SU-DHL-6 (cell line): ENCODE results near the gene RTRAF.

Source experiments
- H2AFZ ChIP-seq: fragments of 200-600 bp; sonication (generic); 2 replicates; pipeline ENCODE4 v1.6.1; 2014; ENCODE audit warnings: low read depth, mild to moderate bottlenecking, moderate library complexity, mixed read lengths, antibody characterized with exemption, low read length; ENCODE audit not compliant: severe bottlenecking
- H3F3A ChIP-seq: fragments of 200-600 bp; shearing (Covaris generic); 2 replicates; pipeline ENCODE4 v1.6.0; 2016; ENCODE audit warnings: antibody characterized with exemption, mild to moderate bottlenecking; ENCODE audit not compliant: insufficient read depth
- H3K27ac ChIP-seq: fragments of 200-600 bp; sonication (generic); 2 replicates; pipeline ENCODE4 v1.5.1; 2016; ENCODE audit warnings: low read depth, mild to moderate bottlenecking, low read length, moderate library complexity, mixed read lengths
- H3K27me3 ChIP-seq: fragments of 200-600 bp; sonication (generic), shearing (Covaris generic); 2 replicates; pipeline ENCODE4 v1.6.0; 2014; ENCODE audit warnings: mild to moderate bottlenecking, low read length
- H3K36me3 ChIP-seq: fragments of 200-600 bp; sonication (generic); 2 replicates; pipeline ENCODE4 v1.6.1; 2014; ENCODE audit warnings: mild to moderate bottlenecking, low read length, mixed read lengths
- H3K4me2 ChIP-seq: fragments of 300-600, 200-600 bp; shearing (Covaris generic), sonication (generic); 2 replicates; pipeline ENCODE4 v1.6.0; 2014; ENCODE audit warnings: low read length, low read depth, mild to moderate bottlenecking; ENCODE audit not compliant: poor library complexity, severe bottlenecking
- H3K4me3 ChIP-seq: fragments of 200-600 bp; sonication (generic); 2 replicates; pipeline ENCODE4 v1.5.1; 2014; ENCODE audit warnings: antibody characterized with exemption, low read length, mild to moderate bottlenecking, mixed read lengths; ENCODE audit not compliant: insufficient read depth, poor library complexity, severe bottlenecking
- H3K79me2 ChIP-seq: fragments of 200-600 bp; sonication (generic); 2 replicates; pipeline ENCODE4 v1.6.1; 2014; ENCODE audit warnings: mild to moderate bottlenecking, low read length, moderate library complexity; ENCODE audit not compliant: insufficient read depth
- H3K9ac ChIP-seq: fragments of 200-600 bp; sonication (generic); 2 replicates; pipeline ENCODE4 v1.7.0; 2014; ENCODE audit warnings: mild to moderate bottlenecking, low read length
- H3K9me2 ChIP-seq: fragments of 200-600 bp; sonication (generic); replicated peaks from 2 replicates; pipeline ENCODE4 v1.6.1; 2014; ENCODE audit warnings: low read length; ENCODE audit not compliant: insufficient read depth
- H3K9me3 ChIP-seq: fragments of 200-600 bp; sonication (generic); 2 replicates; pipeline ENCODE4 v1.6.1; 2014; ENCODE audit warnings: low read length, mixed read lengths; ENCODE audit not compliant: insufficient read depth
- H4K20me1 ChIP-seq: fragments of 200-600 bp; sonication (generic); 2 replicates; pipeline ENCODE4 v1.6.1; 2014; ENCODE audit warnings: low read depth, mild to moderate bottlenecking, antibody characterized with exemption, low read length, moderate library complexity, mixed read lengths
- CTCF ChIP-seq: fragments of 200-600 bp; sonication (generic); IDR thresholded peaks from one replicate; pipeline ENCODE4 v1.5.1; 2017; ENCODE audit warnings: antibody characterized with exemption, mild to moderate bottlenecking, low read length, moderate library complexity; ENCODE audit not compliant: insufficient read depth, poor library complexity, severe bottlenecking
- EZH2phosphoT487 ChIP-seq: fragments of 200-600 bp; sonication (generic), shearing (Covaris generic); conservative IDR thresholded peaks from 2 replicates; pipeline ENCODE4 v1.6.1; 2018; ENCODE audit warnings: mild to moderate bottlenecking, antibody characterized with exemption, low read length, moderate library complexity, mixed read lengths

RTRAF gene

GRCh38 chr14:52043690-52044089, 54.3 kb downstream of the RTRAF start:
- no peak overlapping the region for H3K27ac ChIP-seq
- H3K4me2 ChIP-seq, result no peak overlapping the region
- no peak overlapping the region for H3K4me3 ChIP-seq
- no peaks in the 10 kb centered on the region for H3K27me3 ChIP-seq
- H3K9me2 ChIP-seq, result no peaks in the 10 kb centered on the region
- H3K79me2 ChIP-seq, result no peaks in the 10 kb centered on the region
- H3K9me3 ChIP-seq, result no peaks in the 10 kb centered on the region
- no peak for TF ChIP-seq EZH2phosphoT487
- TF ChIP-seq CTCF, result peak; percentile 5
- no peak overlapping the region for H2AFZ ChIP-seq
- H3K9ac ChIP-seq, result no peak overlapping the region
- H3K36me3 ChIP-seq, result no peaks in the 10 kb centered on the region
- H4K20me1 ChIP-seq, result no peaks in the 10 kb centered on the region
- no peaks in the 10 kb centered on the region for H3F3A ChIP-seq

DNA sequence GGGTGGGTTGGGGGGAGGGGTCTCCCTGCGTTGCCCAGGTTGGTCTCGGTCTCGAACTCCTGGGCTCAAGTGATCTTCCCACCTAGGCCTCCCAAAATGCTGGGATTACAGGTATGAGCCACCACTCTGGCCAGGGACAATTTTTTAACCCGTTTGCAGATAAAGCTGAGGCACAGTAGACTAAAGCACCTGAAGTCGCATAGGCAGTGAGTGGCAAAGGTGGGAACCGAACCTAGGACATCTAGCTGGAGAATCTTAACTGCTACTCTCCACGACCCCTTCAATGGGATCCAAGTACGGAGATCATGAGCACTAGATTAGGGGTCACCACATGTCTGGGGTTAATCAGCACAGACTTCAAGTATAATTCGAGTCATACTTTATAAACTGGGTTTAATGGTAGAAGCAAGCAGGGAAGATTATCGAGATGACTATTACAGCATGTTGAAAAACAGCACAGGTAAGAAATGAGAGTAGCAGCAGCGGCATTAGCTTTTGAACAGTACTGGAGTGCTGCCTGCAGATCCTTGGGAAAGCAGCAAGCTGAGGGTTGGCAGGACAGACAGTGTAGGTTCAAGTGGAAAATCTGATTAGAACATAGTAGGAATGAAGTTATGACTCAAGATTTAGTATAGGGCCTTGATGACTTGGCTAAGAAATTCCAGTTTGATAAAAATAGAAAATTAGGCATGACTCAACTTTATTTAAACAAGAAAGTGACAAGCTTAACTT, 55.6 kb downstream of the RTRAF start:
- no peaks in the 10 kb centered on the region for H4K20me1 ChIP-seq
- H3K27ac ChIP-seq, result no peak overlapping the region
- H3K27me3 ChIP-seq, result no peaks in the 10 kb centered on the region
- H3K4me2 ChIP-seq, result no peak overlapping the region
- no peak overlapping the region for H2AFZ ChIP-seq
- no peaks in the 10 kb centered on the region for H3K36me3 ChIP-seq
- no peaks in the 10 kb centered on the region for H3K9me3 ChIP-seq
- H3F3A ChIP-seq, result no peaks in the 10 kb centered on the region
- no peak overlapping the region for H3K4me3 ChIP-seq
- no peak for TF ChIP-seq EZH2phosphoT487
- H3K9ac ChIP-seq, result no peak overlapping the region
- no peaks in the 10 kb centered on the region for H3K9me2 ChIP-seq
- H3K79me2 ChIP-seq, result no peaks in the 10 kb centered on the region

DNA sequence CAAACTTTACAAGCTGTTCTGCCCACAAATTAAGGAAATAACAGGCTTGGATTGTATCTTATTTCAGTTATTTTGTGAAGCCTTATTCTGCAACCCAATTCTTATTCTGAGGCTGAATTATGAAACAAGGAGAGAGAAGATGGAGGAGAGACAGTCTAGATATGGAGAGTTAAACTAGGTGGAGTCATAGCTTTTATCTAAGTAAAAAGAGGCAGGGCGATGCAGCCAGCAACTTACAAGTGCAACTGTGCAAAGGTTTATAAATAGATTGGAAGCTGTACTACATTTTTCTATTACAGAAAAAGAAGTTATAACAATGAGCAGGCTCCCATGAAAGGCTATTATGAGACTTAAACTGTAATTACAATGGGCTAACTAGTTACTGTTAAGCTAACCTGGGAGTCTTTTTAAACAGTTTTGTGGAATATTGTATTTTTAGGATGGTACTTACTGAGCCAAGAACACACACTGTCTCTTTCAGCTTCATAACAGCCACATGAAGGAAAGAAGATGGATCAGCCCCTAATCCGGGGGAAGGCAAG, 57.1 kb downstream of the RTRAF start:
- Histone ChIP-seq H3K79me2 (no peaks in the 10 kb centered on the region), H3K27me3 (no peaks in the 10 kb centered on the region), H3K9me3 (no peaks in the 10 kb centered on the region), H2AFZ (no peak overlapping the region), H3F3A (no peaks in the 10 kb centered on the region), H3K9me2 (no peaks in the 10 kb centered on the region), H3K36me3 (no peaks in the 10 kb centered on the region), H3K4me3 (no peak overlapping the region), H3K9ac (no peak overlapping the region), H4K20me1 (no peaks in the 10 kb centered on the region), H3K27ac (no peak overlapping the region), H3K4me2 (no peak overlapping the region)
- TF ChIP-seq EZH2phosphoT487 (no peak), CTCF (no peak)

DNA sequence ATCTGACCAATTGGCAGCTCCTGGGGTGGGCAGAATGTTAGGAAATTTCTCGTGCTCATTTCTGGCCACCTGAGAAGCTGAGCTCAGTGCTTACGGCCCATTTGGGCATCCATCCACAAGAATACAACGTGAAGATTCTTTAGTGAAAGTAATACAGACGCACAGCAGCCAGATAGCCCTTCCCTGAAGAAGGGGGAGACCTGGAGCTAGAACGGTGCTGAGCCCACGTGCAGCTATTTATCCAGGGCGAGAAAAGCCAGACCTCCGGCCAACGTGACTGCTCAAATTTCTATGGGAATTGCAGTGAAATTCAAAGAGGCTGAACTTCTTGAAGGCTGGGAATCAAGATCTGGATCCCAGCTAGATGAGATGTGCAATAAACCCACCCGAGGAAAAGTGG, 58.8 kb downstream of the RTRAF start:
- Histone ChIP-seq H3K4me2 (no peak overlapping the region), H3K79me2 (no peaks in the 10 kb centered on the region)
- TF ChIP-seq EZH2phosphoT487, result no peak
- no peak for TF ChIP-seq CTCF

More for the DNA sequence above, 58.8 kb downstream of the RTRAF start:
- Histone ChIP-seq H3F3A (no peaks in the 10 kb centered on the region), H3K9me2 (no peaks in the 10 kb centered on the region), H3K4me3 (no peak overlapping the region), H3K27me3 (no peaks in the 10 kb centered on the region), H2AFZ (no peak overlapping the region), H3K9me3 (no peaks in the 10 kb centered on the region), H3K27ac (no peak overlapping the region), H4K20me1 (no peaks in the 10 kb centered on the region), H3K9ac (no peak overlapping the region), H3K36me3 (no peaks in the 10 kb centered on the region)
